Measurements from ENCODE around the gene CHID1.

Gene CHID1

DNA sequence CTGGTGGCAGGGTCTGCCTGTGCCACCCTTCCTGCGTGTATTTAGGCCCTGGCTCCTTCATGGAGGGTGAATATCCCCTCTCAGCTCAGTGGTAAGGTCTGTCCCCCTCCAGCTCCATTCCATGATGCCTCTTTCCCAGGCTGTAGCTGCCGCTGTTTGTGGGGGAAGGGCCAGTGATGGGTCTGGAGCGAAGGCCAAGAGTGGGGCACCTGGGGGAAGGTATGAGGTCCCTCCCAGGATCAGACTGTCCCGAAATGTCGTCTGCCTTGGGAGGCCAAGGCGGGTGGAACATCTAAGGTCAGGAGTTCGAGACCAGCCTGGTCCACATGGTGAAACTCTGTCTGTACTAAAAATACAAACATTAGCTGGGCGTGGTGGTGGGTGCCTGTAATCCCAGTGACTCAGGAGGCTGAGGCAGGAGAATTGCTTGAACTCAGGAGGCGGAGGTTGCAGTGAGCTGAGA, 76.7 kb downstream of the CHID1 start:
- in situ Hi-C loops (cut with HindIII; ENCODE audit: low pct_unique_long_range_greater_than_20kb, low sequenced_read_pairs), result no loop called here
- no peak for DNase-seq (ENCODE audit: low read depth in 1 of 2, low spot score in 1 of 2)
- no peak for TF ChIP-seq JUND (IDR thresholded peaks at IDR 0.05; ENCODE audit: low read depth)

DNA sequence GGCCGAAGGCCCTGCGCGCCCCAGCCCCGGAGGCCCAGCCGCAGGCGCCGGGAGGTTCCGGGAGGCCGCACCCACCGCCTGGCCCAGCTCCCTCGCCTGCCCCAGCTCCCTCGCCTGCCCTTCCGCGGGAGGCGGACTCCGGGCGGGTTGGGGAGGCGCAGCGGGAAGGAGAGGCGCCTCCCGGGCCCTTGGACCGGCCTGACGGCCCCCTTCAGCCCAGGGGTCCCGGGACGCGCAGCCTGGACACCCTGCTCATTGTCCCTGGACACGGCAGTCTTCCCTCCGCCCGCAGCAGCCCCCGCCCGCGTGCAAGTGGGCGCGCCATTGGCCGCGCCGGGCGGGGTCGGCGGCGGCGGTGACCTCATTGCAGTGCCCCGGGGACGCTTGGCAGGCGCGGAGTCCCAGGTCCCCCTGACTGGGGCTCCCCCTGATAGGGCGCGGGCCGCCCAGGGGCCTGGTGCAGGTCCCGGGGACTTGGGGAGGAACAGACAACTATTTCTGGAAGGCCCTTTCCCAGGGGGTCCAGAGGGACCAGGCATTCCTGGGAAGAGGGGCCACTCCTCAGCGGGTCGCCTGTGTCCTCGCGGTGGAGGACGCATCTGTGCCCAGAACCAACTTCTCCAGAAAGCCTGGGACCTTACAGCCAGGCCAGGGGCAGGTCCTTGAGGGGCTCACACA, 77.4 kb downstream of the CHID1 start:
- in situ Hi-C loops (cut with HindIII; ENCODE audit: low pct_unique_long_range_greater_than_20kb, low sequenced_read_pairs), result no loop called here
- DNase-seq (ENCODE audit: low read depth in 1 of 2, low spot score in 1 of 2), result no peak
- no peak for TF ChIP-seq JUND (IDR thresholded peaks at IDR 0.05; ENCODE audit: low read depth)

DNA sequence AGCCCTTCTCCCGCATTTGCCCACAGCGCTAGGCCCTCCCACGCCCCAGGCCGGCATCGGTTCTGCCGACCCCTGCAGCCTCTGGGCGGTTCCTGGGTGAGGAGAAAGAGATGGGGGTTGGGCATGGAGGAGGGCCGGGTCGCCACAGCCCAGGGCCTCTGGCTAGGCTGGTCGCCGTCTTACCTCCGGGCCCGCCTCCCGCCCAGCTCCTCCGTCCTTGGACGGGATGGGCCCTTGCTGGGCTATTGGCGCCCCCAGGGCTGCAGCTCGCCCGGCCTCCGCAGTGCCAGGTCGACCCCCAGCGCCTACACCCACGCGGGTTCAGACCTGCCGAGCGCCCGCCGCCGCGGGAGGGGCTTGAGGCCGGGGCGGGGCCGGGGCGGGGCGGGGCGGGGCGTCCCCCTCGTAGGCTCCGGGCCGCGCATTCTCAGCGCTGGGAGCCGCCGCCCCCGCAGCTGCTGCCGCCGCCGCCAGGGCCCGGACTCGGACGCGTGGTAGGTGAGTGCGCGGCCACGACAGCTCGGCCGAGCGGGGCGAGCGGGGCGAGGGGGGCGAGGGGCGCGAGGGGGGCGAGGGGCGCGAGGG, 78.0 kb downstream of the CHID1 start, which contains the start of gene CD151:
TSS of gene CD151 (plus strand) at position 424 of the 585 bp plus-strand sequence. CDS start 3,118 bp downstream, outside the sequence.
- in situ Hi-C loops (cut with HindIII; ENCODE audit: low pct_unique_long_range_greater_than_20kb, low sequenced_read_pairs), result no loop called here
- peak; percentile 26 to 69 for DNase-seq (ENCODE audit: low read depth in 1 of 2, low spot score in 1 of 2)
- TF ChIP-seq JUND (IDR thresholded peaks at IDR 0.05; ENCODE audit: low read depth), result no peak

DNA sequence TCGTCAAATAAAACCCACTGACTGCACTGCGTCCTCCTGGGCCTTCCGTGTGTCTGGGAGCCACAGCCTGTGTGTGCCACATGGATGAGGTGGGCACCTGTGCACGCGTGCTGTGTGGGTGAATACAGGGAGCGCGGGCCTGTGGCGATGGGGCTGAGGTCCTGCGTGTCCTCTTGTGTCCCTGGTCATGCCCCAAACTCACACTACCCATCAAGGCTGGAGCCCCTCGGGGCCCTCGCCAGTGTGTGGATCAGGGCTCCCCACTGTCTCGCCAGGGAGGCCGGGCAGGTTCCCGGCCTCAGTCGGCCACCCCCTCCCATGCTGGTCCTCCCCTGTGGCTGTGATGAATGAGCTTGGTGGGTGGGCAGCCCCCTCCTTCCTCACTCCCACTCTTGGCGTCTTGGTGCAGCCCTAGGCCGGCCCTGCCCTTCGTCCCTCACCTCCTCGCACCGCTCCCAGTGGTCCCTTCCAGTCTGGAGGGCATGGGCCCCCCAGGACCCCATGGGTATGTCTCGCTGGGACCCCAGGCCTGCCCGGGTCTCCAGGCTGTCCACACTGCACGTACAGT, 78.6 kb downstream of the CHID1 start:
- TF ChIP-seq JUND (IDR thresholded peaks at IDR 0.05; ENCODE audit: low read depth), result no peak
- in situ Hi-C loops (cut with HindIII; ENCODE audit: low pct_unique_long_range_greater_than_20kb, low sequenced_read_pairs), result no loop called here
- no peak for DNase-seq (ENCODE audit: low read depth in 1 of 2, low spot score in 1 of 2)

DNA sequence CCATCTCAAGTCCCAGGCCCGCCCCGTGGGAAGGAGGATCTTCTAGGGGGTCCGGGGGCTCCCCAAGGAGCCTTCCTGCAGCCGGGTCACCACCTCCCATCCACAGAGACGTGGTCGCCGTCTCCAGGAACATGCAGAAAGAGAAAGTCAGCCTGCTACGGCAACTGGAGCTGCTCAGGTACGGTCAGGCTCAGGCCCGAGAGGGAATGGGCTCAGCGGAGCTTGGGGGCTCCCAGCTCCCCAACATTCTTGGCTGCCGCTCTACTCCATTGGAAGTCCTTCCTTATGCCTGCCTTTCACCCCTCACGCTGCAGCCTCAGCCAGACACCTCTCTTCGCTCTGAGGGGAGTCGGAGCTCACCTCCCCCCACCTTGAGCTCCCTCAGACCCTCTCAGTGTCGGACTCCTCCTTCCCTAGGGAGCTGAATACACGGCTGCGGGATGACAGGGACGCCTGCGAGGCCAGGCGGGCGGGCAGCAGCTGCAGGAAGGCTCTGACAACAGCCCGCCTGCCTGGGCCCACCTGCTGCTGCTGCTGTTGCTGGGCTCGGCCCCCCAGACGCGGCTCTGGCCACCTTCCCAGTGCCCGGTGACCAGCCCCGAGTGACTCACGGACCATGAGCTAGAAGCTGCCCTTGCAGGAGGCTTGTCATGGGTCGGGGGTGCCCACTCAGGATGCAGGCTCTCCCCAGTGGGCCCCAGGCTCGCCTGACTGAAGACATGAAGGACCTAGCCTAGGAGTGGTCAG, 79.3 kb downstream of the CHID1 start:
- in situ Hi-C loops (cut with HindIII; ENCODE audit: low pct_unique_long_range_greater_than_20kb, low sequenced_read_pairs), result no loop called here
- DNase-seq (ENCODE audit: low read depth in 1 of 2, low spot score in 1 of 2), result no peak
- no peak for TF ChIP-seq JUND (IDR thresholded peaks at IDR 0.05; ENCODE audit: low read depth)

DNA sequence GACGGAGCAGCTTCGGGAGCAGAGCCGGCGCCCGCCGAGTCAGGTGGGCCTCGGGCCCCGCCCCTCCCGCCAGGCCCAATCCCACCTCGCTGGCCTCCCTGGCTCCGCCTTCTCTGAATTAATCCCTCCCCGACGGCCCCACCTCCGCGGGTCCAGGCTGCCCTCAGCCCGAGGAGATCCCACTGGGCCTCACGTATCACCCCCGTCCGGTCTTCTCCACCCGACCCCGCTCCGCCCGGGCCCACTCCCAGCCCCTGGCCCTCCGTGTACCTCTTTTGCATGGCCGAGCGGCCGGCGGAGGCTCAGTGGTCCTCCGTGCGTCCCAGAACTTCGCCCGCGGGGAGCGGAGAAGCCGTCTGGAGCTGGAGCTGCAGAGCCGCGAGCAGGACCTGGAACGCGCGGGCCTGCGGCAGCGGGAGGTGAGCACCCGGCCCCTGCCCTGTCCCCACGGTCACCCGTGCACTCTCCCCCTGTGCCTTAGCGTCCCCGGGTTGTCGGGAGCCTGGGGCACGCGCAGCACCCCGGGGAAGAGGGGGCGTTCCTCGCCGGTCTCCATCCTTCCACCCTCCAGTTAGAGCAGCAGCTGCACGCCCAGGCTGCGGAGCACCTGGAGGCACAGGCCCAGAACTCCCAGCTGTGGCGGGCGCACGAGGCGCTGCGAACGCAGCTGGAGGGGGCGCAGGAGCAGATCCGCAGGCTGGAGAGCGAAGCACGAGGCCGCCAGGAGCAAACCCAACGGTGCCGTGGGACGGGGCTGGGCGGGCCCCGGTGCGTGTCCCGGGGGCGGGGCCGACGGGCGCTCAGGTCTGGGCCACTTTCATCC, 80.1 kb downstream of the CHID1 start:
- TF ChIP-seq JUND (IDR thresholded peaks at IDR 0.05; ENCODE audit: low read depth), result no peak
- in situ Hi-C loops (cut with HindIII; ENCODE audit: low pct_unique_long_range_greater_than_20kb, low sequenced_read_pairs), result no loop called here
- DNase-seq (ENCODE audit: low read depth in 1 of 2, low spot score in 1 of 2), result peak; percentile 68 to 87

DNA sequence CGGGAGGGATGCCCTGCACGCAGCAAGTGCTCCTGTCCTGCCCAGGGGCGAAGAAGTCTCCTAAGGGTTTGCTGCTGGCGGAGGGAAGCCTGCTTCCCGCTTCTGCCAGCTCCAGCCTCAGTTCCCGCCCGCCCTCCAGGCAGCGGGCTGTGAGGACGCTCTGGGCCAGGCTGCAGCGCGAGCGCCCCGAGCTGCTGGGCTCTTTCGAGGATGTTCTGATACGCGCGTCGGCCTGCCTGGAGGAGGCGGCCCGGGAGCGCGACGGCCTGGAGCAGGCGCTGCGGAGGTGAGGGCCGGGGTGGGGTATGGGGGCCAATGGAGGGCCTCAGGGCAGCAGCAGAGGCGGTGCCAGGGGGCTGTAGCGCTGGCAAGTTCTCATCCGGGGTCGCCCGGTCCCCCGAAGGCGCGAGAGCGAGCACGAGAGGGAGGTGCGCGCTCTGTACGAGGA, 80.7 kb downstream of the CHID1 start:
- TF ChIP-seq JUND (IDR thresholded peaks at IDR 0.05; ENCODE audit: low read depth), result no peak
- in situ Hi-C loops (cut with HindIII; ENCODE audit: low pct_unique_long_range_greater_than_20kb, low sequenced_read_pairs), result no loop called here
- DNase-seq (ENCODE audit: low read depth in 1 of 2, low spot score in 1 of 2), result no peak

DNA sequence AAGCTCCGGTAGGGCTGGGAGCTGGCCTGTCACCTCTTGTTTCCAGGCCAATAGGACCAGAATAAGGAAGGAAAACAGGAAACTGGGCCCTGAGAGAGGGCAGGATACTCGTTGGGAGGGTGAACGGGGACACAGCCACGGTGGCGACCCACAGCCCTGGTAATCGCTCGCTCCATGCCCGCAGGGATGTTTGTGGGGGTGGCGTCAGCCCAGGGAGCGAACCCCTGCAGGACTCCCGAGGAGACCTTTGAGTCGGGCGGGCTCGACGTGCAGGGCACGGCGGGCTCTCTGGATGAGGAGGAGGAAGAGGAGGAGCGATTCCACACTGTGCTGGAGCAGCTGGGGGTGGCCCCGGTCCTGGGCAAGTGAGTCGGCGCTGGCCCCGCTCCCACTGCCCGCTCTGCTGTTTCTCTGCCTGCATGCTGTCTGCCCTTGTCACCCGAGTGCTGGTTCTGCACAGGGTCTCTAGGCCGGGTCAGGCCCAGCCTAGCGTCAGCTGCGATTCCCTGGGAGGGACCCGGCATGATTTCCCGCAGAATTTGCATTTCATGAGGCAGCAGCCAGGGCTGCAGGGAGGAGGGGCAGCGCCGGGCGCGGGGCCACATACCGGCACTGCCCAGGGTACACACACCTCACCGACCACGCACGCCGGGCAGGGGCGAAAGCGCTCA, 81.3 kb downstream of the CHID1 start:
- peak in 1 of 2 experiments; percentile 69 for DNase-seq (ENCODE audit: low read depth in 1 of 2, low spot score in 1 of 2)

DNA sequence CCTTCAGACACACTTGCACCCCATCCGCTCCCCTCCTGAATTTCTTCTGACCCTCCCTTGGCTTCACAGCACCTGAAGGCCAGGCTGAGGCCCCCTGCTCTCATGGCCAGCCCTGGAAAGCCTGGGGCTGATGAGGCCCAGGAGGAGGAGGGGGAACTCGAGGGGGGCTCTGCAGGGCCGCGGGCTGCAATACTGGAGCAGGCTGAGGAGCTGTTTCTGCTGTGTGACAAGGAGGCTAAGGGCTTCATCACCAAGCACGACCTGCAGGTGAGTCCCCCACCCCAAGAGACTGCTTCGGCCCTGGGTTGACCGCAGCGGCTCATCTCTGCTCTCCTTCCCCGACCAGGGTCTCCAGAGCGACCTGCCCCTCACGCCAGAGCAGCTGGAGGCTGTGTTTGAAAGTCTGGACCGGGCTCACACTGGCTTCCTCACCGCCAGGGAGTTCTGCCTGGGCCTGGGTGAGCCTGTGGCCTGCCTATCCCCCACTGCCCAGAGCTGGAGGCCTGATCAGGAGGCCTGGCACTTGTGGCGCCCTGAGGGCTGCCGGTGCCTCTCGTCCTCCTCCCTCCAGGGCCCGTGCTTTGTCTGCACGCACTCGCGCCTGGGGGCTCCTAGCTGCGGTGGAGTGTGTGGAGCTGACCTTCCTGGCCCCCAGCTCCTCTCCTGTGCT, 82.0 kb downstream of the CHID1 start:
- in situ Hi-C loops (cut with HindIII; ENCODE audit: low pct_unique_long_range_greater_than_20kb, low sequenced_read_pairs), result no loop called here
- no peak for DNase-seq (ENCODE audit: low read depth in 1 of 2, low spot score in 1 of 2)
- no peak for TF ChIP-seq JUND (IDR thresholded peaks at IDR 0.05; ENCODE audit: low read depth)

More for the DNA sequence above, 81.3 kb downstream of the CHID1 start:
- no peak for TF ChIP-seq JUND (IDR thresholded peaks at IDR 0.05; ENCODE audit: low read depth)
- in situ Hi-C loops (cut with HindIII; ENCODE audit: low pct_unique_long_range_greater_than_20kb, low sequenced_read_pairs), result no loop called here

DNA sequence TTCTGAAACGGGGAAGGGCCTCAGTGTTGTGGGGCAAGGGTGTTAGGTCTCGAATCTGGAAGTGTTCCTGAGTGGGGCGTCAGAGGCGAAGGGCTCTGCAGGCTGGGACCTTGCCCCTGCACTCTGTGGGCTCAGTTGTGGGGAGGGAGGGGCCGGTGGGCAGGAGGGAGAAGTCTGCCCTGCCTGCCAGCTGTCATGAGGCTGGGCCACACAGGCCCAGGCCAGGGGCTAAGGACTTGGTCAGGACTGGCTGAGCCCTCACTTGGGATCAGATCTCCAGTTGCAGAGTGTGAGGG, 82.8 kb downstream of the CHID1 start, which contains the start of gene CRACR2B:
TSS of gene CRACR2B (plus strand) at position 23 of the 296 bp plus-strand sequence. CDS start 689 bp downstream, outside the sequence.
- no peak for DNase-seq (ENCODE audit: low read depth in 1 of 2, low spot score in 1 of 2)
- TF ChIP-seq JUND (IDR thresholded peaks at IDR 0.05; ENCODE audit: low read depth), result no peak
- in situ Hi-C loops (cut with HindIII; ENCODE audit: low pct_unique_long_range_greater_than_20kb, low sequenced_read_pairs), result no loop called here
